Measurements from ENCODE around the gene PRRT1B.
"Not testable (repeated sequence)": the region's sequence is repeated elsewhere in the genome, so short reads cannot be mapped to it uniquely, and the experiment has no call there.

The PRRT1B gene

DNA sequence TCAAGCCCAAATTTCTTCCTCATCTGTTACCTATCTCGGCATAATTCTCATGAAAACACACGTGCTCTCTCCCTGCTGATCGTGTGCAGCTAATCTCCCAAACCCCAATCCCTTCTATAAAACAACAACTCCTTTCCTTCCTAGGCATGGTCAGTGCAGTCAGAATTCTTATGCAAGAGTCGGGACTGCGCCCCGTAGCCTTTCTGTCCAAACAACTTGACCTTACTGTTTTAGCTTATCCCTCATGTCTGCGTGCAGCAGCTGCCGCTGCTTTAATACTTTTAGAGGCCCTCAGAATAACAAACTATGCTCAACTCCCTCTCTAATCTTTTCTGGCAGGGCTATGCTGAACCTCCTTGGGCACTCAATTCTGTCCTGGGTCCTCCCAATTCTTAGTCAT is 5.1 kb downstream of the PRRT1B start:
- not testable (repeated sequence) for DNase-seq (ENCODE audit: low spot score)

DNA sequence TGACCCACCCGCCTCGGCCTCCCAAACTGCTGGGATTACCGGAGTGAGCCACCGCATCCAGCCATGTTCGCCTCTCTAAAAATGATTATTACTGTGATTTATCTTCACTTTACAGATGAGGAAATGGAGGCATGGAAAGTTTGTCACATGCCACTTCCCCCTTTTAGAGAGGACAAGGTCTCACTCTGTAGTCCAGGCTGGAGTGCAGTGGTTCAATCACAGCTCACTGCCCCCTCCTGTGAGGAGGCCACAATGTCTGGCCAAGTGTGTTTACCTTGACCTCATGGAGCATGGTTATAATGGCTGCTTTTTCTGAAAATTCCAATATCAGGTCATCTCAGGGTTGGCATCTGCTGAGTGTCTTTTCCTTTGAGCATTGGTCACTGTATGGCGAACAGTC is 6.7 kb downstream of the PRRT1B start:
- no peak for DNase-seq (ENCODE audit: low spot score)

DNA sequence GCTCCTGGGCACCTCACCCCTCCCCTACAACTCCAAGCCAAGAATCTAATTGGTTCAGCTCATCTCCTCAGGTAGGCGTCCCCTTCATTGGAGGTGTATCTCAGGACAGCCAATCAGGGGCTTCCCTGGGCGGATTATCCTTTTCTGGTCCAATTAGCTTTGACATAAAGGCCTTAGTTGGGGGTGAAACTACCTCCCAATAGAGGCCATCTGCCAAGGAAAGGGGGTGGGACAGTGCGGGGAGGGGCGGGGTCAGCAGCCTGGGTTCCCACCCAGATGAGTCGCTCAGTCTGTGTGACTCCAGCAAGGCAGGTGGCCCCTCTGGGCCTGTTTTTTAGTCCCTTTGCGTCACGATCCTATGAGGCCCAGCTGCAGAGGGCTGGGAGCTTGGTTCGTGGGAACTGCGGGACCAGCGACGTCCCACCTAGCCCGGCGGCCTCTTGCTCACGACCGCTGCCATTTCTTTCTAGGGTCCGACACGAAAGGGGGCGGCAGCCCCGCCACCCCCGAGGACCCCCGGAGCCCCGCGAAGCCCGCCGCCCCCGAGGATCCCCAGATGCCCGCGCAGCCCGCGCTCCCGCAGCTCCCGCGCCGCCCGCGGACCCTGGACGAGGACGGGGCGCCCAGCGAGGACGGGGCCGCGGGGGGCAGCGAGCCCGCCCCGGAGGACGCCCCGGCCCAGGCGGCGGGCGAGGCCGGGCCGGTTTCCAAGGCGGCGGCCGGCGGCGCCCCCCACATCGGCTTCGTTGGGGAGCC is 8.9 kb downstream of the PRRT1B start:
- no peak for DNase-seq (ENCODE audit: low spot score)

DNA sequence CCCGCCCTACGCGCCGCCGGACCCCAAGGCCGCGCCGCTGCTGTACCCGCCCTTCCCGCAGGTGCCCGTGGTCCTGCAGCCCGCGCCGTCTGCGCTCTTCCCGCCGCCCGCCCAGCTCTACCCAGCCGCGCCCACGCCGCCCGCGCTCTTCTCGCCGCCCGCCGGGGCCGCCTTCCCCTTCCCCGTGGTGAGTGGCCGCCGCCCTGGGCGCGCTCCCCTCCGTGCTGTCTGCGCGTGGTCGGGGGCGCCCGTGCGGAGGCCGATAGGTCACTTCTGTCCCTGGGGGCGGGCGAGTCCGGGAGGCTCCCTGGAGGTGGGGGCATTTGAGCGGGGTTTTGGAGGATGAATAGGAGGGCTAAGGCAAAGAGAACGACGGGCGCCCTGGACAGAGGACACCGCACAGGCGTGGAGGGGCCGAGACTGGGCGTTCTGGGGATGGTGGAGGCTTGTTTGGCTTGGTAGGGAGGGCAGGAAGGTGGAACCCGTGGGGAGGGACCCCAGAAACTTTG is 9.6 kb downstream of the PRRT1B start:
- no peak for DNase-seq (ENCODE audit: low spot score)

DNA sequence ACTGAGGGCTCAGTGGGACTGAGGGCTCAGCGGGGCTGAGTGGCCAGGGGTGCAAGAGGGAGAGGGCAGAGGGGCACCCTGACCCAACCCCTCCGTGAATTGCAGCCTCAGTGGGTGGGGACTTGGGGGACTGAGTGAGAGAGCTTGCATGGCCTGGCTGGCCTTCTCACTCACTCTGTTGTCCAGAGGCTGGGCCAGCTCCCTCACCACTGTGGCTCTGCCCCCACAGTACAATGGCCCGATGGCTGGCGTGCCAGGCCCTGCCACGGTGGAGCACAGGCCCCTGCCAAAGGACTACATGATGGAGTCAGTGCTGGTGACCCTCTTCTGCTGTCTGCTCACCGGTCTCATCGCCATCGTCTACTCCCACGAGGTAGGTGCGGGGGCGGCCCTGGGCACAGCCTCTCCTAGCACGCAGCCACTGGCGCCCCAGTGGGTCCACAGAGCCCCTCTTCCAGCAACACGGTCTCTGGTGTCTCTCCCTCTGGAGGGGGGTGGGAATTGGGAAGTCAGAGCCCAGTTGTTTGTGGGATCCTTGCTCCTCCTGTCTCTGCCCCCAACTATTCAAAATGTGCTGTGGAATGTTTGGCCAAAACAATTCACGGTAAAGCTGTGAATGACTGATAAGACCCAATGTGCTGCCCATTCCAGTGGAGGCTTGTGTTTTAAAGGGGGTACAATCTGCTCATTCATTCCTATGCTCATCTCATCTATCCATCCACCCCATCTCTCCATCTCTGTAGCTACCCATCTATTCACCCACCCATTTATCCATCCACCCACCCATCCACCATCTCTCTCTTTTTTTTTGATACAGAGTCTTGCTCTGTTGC is 10.7 kb downstream of the PRRT1B start:
- DNase-seq (ENCODE audit: low spot score) = no peak

DNA sequence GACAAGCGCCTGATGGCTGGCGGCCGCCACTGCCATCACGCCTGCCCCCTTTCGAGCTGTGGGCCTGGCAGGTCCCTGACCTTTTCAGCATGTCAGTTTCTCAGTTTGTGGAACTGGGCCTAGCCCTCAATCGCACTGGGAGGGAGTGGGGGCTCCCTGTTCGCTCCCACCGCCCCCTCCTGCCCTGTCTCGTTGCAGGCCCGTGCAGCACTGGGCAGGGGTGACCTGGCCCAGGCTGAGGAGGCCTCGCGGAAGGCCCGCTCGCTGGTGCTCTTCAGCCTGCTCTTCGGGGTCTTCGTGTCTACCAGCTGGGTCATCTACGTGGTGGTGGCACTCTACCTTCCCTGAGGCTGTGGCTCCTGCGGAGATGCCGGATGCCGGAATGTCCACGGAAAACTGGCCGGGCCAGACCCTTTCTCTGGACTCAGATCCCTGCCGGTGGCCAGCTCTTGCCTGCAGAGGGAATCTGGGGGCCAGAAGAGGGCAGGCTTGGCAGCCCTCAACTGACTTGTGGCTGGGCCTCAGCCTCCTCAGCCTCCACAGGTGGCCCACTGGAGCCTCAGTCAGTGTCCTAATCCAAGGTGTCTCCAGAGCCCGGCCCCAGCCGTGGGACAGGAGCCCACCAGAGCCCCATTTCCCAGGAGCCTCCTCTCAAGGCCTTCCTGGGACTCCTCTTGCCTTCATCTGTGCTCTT is 12.7 kb downstream of the PRRT1B start:
- no peak for DNase-seq (ENCODE audit: low spot score)

DNA sequence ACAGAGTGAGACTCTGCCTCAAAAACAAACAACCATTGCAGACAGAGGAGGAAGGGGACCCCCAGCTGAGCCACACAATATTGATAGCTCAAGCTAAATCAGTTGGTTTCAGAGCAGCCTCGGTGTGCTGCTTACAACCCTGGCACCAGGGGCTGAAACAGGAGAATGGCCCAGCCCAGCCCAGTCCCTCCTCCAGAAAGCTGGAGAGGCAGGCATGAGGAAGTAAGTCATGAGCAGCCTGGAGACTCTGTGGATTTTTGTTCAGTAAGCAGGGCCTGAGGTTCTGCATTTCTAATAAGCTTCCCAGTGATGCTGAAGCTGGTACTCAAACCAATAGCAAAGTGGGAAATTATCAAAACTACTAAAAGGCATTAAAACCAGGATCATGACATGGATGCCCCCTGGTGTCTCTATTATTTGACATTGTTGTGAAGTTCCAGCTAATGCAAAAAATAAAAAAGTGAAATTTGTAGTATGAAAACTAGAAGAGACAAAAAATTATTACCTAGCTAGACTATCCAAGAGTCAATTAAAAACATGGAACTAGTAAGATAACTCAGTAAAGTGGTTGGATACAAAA is 14.2 kb downstream of the PRRT1B start:
- no peak for DNase-seq (ENCODE audit: low spot score)

DNA sequence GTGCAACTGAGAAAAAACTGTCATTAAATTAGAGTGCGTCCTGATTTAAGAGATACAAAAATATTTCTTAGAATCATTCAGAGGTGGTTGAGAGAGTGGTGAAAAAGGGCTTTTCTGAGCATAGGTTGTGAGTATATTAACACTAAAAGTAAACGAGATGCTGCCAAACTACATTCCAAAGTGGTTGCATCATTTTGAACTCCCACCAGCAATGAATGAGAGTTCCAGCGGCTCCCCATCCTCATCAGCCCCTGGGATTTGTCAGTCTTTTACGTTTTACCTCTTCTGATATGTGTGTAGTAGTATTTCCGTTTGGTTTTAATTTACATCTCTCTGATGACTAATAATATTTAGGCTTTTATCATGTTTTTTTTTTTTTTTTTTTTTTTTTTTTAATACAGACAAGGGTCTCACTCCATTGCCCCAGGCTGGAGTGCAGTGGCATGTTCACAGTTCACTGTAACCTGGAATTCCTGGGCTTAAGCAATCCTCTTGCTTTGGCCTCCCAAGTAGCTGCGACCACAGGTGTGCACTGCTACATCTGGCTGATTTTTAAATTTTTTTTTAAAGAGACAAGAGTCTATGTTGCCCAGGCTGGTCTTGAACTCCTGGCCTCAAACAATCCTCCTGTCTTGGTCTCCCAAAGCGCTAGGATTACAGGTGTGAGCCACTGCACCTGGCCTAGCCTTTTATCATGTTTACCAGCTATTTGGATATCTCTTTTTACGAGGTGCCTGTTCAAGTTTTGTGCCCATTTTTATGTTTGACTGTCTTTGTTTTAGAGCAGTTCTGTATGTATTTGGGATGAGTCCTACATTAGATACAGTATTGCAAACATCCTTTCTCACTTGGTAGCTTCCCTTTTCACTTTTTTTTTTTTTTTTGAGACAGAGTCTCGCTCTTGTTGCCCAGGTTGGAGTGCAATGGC is 17.0 kb downstream of the PRRT1B start:
- no peak for DNase-seq (ENCODE audit: low spot score)

DNA sequence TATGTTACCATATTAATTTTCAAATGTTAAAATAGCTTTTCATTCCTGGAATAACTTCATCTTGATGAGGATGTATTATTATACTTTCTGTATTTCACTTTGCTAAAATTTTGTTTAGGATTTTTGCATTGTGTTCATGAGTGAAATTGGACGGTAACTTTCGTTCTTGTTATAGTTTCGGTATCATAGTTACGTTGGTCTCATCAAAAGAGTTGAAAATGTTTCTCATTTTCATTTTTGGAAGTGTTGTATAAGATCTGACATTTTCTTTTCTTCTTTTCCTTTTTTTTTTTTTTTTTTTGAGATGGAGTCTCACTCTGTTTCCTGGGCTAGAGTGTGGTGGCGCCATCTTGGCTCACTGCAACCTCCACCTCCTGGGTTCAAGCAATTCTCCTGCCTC is 20.0 kb downstream of the PRRT1B start:
- no peak for DNase-seq (ENCODE audit: low spot score)

DNA sequence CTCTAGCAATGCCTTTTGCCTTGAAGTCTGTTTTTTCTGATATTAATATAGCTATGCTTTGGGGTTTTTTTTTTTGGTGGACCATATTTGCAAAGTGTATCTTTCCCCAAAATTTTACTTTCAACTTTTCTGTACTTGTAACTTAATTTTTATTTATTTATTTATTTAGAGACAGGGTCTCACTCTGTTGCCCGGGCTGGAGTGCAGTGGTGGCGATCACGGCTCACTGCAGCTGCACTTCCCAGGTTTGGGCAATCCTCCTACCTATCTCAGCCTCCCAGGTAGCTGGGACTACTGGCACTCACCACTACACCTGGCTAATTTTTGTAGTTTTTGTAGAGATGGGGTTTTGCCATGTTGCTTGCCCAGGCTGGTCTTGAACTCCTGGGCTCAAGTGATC is 20.8 kb downstream of the PRRT1B start:
- no peak for DNase-seq (ENCODE audit: low spot score)

DNA sequence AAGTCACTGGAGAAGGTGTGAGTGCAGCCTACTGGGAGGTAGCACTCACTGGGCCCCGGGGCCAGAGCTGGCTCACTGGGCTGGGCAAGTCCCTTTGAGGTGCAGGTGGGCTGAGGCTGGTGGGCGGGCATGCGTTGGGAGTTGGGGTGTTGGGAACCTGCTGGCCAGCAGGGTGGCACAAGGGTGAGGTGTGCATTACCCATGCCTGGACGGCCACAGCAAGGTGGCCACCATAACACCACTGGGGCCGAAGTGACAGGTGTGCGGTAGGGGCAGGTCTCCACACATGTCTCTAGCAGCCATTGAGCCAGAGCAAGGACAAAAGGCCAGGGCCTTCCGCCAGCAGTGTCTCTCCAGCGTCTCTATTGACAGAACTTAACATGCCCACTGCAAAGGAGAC is 22.6 kb downstream of the PRRT1B start:
- no peak for DNase-seq (ENCODE audit: low spot score)

DNA sequence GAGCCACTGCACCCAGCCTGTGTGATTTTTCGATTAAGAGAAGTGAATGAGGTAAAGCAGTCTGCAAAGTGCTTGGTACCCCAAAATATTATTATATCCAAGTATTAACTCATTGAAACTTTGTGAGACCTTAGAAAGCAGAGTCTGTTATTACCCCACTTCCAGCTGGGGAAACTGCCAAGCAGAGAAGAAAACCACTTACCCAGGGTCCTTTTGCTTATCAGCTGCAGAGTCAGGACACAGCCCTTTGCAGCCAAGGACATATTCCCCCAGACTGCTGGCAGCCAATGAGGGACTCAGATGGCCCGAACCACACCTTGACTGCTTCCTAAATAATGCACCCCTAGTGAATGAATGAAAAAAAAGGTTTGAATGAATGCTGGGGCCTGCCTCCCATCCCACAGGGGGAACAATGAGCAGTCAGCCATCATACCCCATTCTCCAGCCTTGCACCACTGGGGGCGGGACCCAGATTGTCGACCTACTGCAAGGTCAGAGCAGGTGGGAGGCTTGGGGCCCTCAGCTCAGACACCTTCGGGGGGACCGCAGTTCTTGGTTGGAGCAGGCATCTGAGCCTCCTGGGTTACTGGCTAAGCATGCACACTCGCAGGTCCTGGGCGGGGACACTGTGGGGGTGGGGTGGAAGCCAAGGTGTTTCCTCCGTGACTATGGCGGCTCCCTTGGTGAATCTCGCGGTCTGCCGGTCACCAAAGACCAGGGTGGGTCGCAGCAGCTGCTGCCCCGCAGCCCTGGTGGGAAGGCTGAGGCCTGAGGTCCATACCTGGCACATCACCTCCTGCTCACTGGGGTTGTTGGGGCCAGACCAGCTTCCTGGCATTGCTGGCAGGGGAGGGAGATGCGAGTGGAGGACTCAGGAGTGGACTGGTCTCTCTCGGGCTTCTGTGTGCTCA is 29.7 kb downstream of the PRRT1B start:
- DNase-seq (ENCODE audit: low spot score) = no peak

DNA sequence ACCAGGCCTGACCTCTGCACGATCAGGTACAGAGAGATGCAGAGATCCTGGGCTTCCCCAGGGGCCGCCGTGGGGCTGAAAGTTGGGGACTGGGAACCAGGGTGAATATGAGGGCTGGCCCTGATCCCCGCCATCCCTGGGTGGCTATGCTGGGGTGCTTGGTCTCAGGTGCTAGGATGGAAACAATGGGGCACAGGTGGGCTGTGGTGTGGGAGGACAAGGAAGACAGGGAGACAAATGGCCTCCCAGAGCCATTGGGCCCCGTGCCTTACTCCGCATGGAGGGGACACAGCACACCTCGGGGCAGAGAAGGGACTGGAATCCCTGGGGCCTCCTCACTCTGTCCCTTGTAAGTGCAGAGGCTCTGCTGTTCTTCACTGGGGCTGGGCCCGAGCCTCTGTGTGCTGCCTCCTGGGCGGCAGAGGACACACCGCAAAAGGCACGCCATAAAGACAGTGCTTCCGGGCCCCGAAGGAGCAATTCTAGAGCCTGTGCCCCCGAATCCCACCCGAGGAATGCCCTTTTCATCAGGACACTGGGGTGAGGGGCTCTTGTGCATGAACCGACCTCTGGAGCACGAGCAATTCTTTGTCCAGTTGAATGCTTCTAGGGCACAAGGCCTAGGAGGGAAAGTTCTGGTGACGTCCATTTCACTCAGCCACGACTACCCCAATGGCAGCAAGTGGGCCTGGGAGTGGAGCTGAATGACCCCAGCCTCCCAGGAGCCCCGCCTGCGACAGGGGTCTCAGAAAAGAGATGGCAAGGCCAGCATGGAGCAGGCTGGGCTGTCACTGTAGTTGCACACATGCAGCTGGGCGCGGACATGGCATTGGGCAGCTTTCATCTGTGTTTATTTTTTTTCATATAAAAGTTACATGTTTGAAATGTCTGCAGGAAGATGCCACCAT is 30.9 kb downstream of the PRRT1B start:
- DNase-seq (ENCODE audit: low spot score) = no peak

DNA sequence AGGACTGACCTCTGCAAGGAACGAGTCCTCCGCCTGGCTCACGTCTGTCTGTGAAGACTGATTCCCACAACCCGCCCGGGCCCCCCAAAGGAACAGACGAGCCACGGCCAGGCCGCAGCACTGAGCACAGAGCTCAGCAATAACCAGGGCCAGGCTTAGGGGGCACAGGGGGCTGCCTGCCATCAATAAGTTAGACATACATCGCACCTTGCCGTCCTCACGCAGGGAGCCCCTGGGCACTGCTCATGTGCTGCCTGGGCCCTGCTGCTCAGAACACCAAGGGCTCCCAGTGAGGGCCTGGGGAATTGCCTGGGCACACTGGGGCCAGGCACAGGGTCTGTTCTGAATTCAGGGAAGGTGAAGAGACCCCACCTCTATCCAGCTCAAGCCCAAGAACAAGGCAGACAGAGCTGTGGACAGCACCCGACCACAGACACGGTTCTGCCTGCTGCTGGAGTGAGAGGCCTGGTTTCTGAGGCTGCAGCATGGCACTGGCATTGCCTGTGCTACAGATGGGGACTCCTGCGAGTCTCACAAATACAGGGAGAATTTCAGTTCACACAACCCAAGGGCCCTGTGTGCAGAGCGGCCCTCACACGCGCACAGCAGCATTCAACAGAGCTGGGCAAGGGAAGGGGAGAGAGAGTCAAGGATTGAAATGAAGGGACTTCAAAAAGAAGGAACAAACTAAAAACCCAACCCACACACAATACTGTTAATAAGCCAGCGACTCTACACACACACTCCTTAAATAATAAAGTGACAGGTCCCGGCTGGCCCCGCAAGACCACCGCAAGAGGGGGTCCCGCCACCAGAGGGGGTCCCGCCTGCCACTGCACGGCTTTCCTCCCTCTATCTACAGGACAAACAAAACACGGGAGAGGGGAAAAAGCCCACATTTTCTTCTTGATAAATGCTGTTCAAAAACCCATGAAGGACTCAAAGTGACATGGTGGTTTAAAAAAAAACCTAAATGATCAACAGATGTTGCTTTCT is 32.0 kb downstream of the PRRT1B start:
- DNase-seq (ENCODE audit: low spot score) = no peak

DNA sequence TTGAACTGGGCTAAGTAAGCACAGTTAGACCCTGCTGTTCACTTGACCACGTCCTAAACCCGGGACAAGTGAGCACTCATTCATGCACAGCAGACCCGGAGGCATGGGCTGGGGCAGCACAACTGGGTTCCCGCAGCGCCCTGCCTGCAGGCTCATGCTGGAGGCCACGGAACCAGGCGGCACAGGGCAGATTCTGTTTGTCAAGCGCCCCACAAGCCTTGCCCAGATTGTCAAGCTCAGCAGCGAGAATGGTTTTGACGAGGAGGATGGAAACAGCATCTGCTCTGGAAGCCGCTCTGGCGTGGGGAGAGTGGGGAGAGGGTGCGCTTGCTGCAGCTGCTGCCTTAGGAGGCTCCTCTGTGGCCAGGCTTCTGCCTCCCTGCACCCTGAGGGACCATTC is 32.7 kb downstream of the PRRT1B start:
- DNase-seq (ENCODE audit: low spot score) = no peak

DNA sequence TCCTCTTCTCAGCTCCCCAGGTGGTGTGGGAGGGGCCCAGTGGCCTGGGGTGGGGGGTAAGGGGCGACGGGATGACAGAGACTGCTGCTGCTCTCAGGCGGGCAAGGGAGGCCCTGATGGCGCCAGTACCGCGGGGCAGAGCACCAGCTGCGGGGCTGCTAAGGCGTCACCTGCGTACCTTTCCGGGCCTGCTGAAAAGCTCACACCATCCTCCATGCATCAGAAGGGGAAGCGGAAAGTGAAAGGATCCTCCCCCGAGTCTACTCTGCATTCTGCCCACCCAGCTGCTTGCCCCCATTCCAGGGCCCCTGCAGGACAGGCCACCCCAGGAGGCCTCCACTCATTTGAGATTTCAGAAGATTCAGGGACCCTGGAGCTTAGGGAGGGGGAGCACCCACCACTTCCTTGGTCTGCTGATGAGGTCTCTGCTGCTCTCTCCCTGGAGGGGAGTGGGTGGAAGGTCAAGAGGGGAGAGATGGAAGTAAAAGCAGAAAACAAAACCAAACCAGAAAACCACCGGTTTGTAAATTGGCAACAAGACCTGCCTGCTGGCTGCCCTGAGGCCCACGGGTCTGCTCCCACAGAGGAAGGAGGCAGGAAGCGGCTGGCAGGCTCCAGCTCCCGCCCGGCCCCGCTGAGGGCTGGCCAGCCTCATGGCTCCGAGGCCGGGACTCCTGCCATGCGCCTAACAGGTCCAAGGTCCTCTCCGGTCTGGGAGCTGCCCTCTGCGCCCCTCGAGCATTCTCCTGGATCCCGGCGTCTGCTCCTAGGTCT is 33.6 kb downstream of the PRRT1B start:
- DNase-seq (ENCODE audit: low spot score) = peak; percentile 45

DNA sequence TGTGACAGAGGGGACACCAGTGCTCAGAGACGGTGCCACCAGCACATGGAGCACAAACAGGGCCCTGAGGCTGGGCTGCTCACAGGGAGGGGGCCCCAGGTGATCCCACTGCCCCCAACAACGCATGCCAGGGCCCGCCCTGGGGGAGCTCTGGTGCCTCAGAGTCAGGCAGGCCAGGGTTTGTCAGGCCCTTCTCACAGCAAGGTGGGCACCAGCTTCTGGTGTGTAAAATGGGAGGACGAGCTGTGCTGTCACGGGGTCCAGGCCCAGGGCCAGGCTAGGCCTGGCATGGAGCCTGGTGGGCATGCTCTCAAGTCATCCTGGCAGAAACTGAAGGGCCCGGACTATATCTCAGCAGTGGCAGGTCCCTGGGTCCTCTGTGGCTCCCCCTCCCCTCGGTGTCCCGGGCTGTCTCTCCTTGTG is 34.5 kb downstream of the PRRT1B start:
- DNase-seq (ENCODE audit: low spot score) = no peak

Measured in germinal center (tissue), 1 donor.